ENCODE results near the gene CLCC1. TPM values are rescaled to one million over a fixed set of nuclear protein-coding genes. Genes with fewer than 3 reads are reported as not detected.
A peak's percentile ranks its signal among the peaks of the same experiment; 100 is the strongest.

CLCC1 gene
- total RNA-seq, 1 donor from 2014 or later = 23.3 TPM

DNA sequence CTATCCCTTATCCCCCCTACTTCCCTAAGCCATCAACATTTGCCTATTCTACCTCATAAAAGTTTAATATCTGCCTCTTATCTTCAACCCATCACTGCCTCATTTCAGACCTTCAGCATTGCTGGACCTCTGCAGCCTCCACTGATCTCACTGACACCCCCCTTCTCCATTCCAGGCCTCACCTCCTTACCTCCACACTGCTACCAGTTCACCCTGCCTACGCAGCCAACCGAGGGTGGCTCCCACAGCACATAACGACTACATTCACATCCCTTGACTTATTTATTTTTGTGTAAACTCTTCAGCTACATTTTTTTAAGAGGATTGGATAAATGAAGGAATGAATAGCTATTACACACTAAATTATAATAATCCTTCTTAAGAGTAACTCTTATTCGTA is 14.2 kb downstream of the CLCC1 start:
- Mint-ChIP-seq H3K4me1 (peaks cover 6% of the 10 kb centered on the region), H3K4me3 (no peak overlapping the region), H3K27ac (no peak overlapping the region), H3K36me3 (peaks cover 18% of the 10 kb centered on the region), H3K9me3 (no peaks in the 10 kb centered on the region), H3K27me3 (ENCODE audit: insufficient read depth, low read depth) (no peaks in the 10 kb centered on the region)
- Histone ChIP-seq H3K4me2 (no peak overlapping the region), H3K36me3 (no peaks in the 10 kb centered on the region), H2AFZ (replicated peaks) (no peak overlapping the region), H3F3A (ENCODE audit: low read depth) (peaks cover 7% of the 10 kb centered on the region), H4K20me1 (ENCODE audit: low read depth) (peaks cover 4% of the 10 kb centered on the region), H3K79me2 (ENCODE audit: low read depth) (peaks cover 30% of the 10 kb centered on the region), H3K9me3 (ENCODE audit: low read depth) (no peaks in the 10 kb centered on the region), H3K4me1 (peaks cover 14% of the 10 kb centered on the region), H3K9ac (no peak overlapping the region), H3K27ac (no peak overlapping the region), H3K4me3 (no peak overlapping the region), H3K27me3 (no peaks in the 10 kb centered on the region)
- TF ChIP-seq EZH2phosphoT487 (IDR thresholded peaks at IDR 0.05) (no peak), CTCF (IDR thresholded peaks at IDR 0.05) (no peak), EZH2 (IDR thresholded peaks at IDR 0.05) (no peak)
- no peak for DNase-seq (ENCODE audit: low spot score)

DNA sequence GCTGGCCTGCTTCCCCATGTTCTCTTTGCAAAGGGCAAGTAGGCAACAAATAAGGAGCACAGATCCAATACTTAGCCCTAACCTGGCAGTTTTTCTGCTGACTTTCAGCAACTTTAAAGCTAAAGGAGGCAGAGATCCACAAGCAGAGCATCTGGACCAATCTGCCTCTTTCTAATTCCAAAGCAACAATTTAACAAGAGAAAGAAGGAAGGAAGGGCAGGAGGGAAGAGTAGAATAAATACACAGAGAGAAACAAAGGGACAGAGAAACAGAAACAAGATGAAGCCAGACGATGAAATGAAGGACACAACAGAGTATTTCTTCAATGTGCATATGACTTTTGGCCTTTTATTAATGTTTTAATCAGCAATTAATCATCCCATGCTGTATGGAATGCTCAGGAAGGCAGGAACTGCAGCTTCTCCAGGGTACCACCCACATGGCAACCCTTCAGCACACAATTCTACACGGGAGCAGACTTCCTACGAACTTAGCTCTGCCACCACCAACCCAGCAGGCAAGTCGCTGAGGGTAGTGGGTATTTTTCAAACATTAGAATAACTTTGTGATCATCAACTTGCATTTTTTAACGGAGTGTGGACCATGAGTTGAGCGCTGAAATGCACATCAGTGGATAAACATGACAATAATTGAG is 15.3 kb downstream of the CLCC1 start:
- TF ChIP-seq EZH2phosphoT487 (IDR thresholded peaks at IDR 0.05) (no peak), EZH2 (IDR thresholded peaks at IDR 0.05) (no peak), CTCF (IDR thresholded peaks at IDR 0.05) (no peak)
- Histone ChIP-seq H3K9me3 (ENCODE audit: low read depth) (no peaks in the 10 kb centered on the region), H3K4me2 (peak overlapping the region; percentile 59), H3K79me2 (ENCODE audit: low read depth) (peaks cover 21% of the 10 kb centered on the region), H3K4me1 (peaks cover 14% of the 10 kb centered on the region), H2AFZ (replicated peaks) (no peak overlapping the region), H3F3A (ENCODE audit: low read depth) (peaks cover 7% of the 10 kb centered on the region), H3K9ac (no peak overlapping the region), H3K27me3 (no peaks in the 10 kb centered on the region), H4K20me1 (ENCODE audit: low read depth) (peaks cover 1% of the 10 kb centered on the region), H3K36me3 (no peaks in the 10 kb centered on the region), H3K27ac (no peak overlapping the region), H3K4me3 (no peak overlapping the region)
- no peaks in the 10 kb centered on the region for H3K27me3 Mint-ChIP-seq (ENCODE audit: insufficient read depth, low read depth)
- DNase-seq (ENCODE audit: low spot score) = no peak
- H3K27ac Mint-ChIP-seq = no peak overlapping the region
- peaks cover 6% of the 10 kb centered on the region for H3K4me1 Mint-ChIP-seq
- H3K36me3 Mint-ChIP-seq = peaks cover 11% of the 10 kb centered on the region
- H3K4me3 Mint-ChIP-seq = no peak overlapping the region
- H3K9me3 Mint-ChIP-seq = no peaks in the 10 kb centered on the region

GRCh38 chr1:108936170-108936569 is 27.1 kb downstream of the CLCC1 start:
- H3K9ac ChIP-seq = no peak overlapping the region
- Mint-ChIP-seq H3K36me3 (peaks cover 17% of the 10 kb centered on the region), H3K4me3 (no peak overlapping the region), H3K27me3 (ENCODE audit: insufficient read depth, low read depth) (peaks cover 2% of the 10 kb centered on the region), H3K9me3 (no peaks in the 10 kb centered on the region), H3K4me1 (no peaks in the 10 kb centered on the region), H3K27ac (no peak overlapping the region)
- no peaks in the 10 kb centered on the region for H3K9me3 ChIP-seq (ENCODE audit: low read depth)
- H3K27ac ChIP-seq = no peak overlapping the region
- peaks cover 8% of the 10 kb centered on the region for H3K36me3 ChIP-seq
- no peak overlapping the region for H3K4me3 ChIP-seq
- no peak for TF ChIP-seq EZH2 (IDR thresholded peaks at IDR 0.05)
- no peak for TF ChIP-seq CTCF (IDR thresholded peaks at IDR 0.05)
- no peak for TF ChIP-seq EZH2phosphoT487 (IDR thresholded peaks at IDR 0.05)
- no peak overlapping the region for H3K4me2 ChIP-seq
- H3F3A ChIP-seq (ENCODE audit: low read depth) = no peaks in the 10 kb centered on the region
- no peaks in the 10 kb centered on the region for H4K20me1 ChIP-seq (ENCODE audit: low read depth)
- H3K79me2 ChIP-seq (ENCODE audit: low read depth) = no peaks in the 10 kb centered on the region
- H3K27me3 ChIP-seq = no peaks in the 10 kb centered on the region
- no peak overlapping the region for H2AFZ ChIP-seq (replicated peaks)
- DNase-seq (ENCODE audit: low spot score) = no peak
- no peaks in the 10 kb centered on the region for H3K4me1 ChIP-seq
